GM21367 (cell line): ENCODE data around the gene ATG9B.
"Not testable (repeated sequence)": the region's sequence is repeated elsewhere in the genome, so short reads cannot be mapped to it uniquely, and the experiment has no call there.

ENCODE experiments used
- ATAC-seq: cut with Tn5 transposase; IDR thresholded peaks from one replicate; pipeline ENCODE4 v1.9.1; 2021; ENCODE audit not compliant: unreplicated experiment

The ATG9B gene

GRCh38 chr7:151059367-151060112, 35.2 kb upstream of the ATG9B start, which contains the start of gene SLC4A2:
TSS of gene SLC4A2 (plus strand) at chr7:151059589. CDS start at chr7:151061988, 2,399 bp downstream.
- peak; percentile 31 for ATAC-seq

- no peak for ATAC-seq
These were observed 34.6 kb upstream of the ATG9B start for GRCh38 chr7:151058781-151059366.

GRCh38 chr7:151057989-151058780, 33.9 kb upstream of the ATG9B start:
- ATAC-seq: peak; percentile 81

- peak; percentile 9 for ATAC-seq
These were observed 33.3 kb upstream of the ATG9B start, which contains the start of gene CDK5 for GRCh38 chr7:151057506-151057988. TSS of gene CDK5 (minus strand) at chr7:151057897. CDS start at chr7:151057848, 49 bp downstream.

- ATAC-seq: no peak
These were observed 32.6 kb upstream of the ATG9B start for GRCh38 chr7:151056666-151057505.

GRCh38 chr7:151056283-151056665, 32.0 kb upstream of the ATG9B start:
- ATAC-seq: no peak

- no peak for ATAC-seq
These were observed 29.5 kb upstream of the ATG9B start for GRCh38 chr7:151053751-151054150.

- no peak for ATAC-seq
These were observed 28.8 kb upstream of the ATG9B start for GRCh38 chr7:151053096-151053495.

GRCh38 chr7:151051108-151051507, 26.8 kb upstream of the ATG9B start:
- no peak for ATAC-seq

- ATAC-seq: no peak
These were observed 24.7 kb upstream of the ATG9B start for GRCh38 chr7:151048911-151049463.

GRCh38 chr7:151047976-151048815, 23.9 kb upstream of the ATG9B start, which contains the start of gene ASIC3:
TSS of gene ASIC3 (plus strand) at chr7:151048531. CDS start at chr7:151048886, 355 bp downstream.
- no peak for ATAC-seq

- ATAC-seq: no peak
These were observed 22.6 kb upstream of the ATG9B start for GRCh38 chr7:151046603-151047573.

GRCh38 chr7:151045967-151046366, 21.7 kb upstream of the ATG9B start:
- no peak for ATAC-seq

GRCh38 chr7:151045262-151045661, 21.0 kb upstream of the ATG9B start:
- no peak for ATAC-seq

GRCh38 chr7:151043959-151044358, 19.7 kb upstream of the ATG9B start:
- no peak for ATAC-seq

- not testable (repeated sequence) for ATAC-seq
These were observed 19.2 kb upstream of the ATG9B start for GRCh38 chr7:151043449-151043848.

- ATAC-seq: no peak
These were observed 16.5 kb upstream of the ATG9B start for GRCh38 chr7:151040616-151041375.
